ENCODE results near the gene TBC1D32.

TBC1D32 gene

DNA sequence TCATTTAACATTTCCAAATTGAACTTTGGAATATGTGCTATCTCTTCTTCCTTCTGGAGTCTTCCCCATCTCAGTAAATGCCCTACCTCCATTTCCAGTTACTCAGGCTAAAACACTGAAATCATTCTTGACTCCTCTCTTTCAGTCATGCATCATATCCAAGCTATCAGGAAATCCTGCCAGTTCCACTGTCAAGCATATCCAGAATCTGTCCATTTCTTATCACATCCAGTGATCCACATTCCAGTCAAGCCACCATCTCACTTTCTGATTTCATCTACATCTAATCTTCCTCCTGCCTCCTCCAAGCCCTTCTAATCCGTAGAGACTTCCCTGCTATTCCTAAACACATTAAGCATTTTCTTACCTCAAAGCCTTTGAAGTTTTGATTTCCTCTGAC is 15.3 kb upstream of the TBC1D32 start:
- no peak overlapping the region for H3K4me3 ChIP-seq (replicated peaks; ENCODE audit: low read depth, low read length)
- TF ChIP-seq CTCF (IDR thresholded peaks at IDR 0.05; ENCODE audit: insufficient read depth, low read length, poor library complexity, severe bottlenecking) = no peak
- no peaks in the 10 kb centered on the region; the same call in 1 of the 2 replicates for H3K27me3 ChIP-seq (replicated peaks; ENCODE audit: control insufficient read depth, insufficient read depth, low read length)
- no peak for DNase-seq (ENCODE audit: extremely low read depth, insufficient read length)
- no peaks in the 10 kb centered on the region for H3K36me3 ChIP-seq (ENCODE audit: control insufficient read depth, insufficient read depth, low read length)

DNA sequence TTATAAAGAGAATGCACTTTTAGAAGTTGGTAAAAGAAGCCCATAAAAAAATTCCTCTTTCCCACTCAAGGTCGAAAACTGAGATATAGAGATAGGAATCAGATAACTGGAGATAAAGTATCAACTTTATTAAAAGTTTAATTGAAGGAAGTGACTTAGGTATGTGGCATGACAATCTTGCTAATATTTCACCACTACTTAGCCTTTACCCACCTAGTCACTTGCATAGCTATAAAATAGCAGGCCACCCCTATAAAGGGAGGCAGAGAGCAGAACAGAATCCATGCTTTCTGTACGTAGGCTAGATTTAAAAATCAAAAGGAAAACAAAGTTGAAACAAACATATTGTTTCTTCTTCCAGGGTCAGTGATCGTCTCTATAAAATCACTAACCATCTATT is 13.2 kb upstream of the TBC1D32 start:
- no peaks in the 10 kb centered on the region; the same call in 1 of the 2 replicates for H3K27me3 ChIP-seq (replicated peaks; ENCODE audit: control insufficient read depth, insufficient read depth, low read length)
- no peaks in the 10 kb centered on the region for H3K36me3 ChIP-seq (ENCODE audit: control insufficient read depth, insufficient read depth, low read length)
- no peak for TF ChIP-seq CTCF (IDR thresholded peaks at IDR 0.05; ENCODE audit: insufficient read depth, low read length, poor library complexity, severe bottlenecking)
- no peak for DNase-seq (ENCODE audit: extremely low read depth, insufficient read length)
- H3K4me3 ChIP-seq (replicated peaks; ENCODE audit: low read depth, low read length) = no peak overlapping the region

- Histone ChIP-seq H3K27me3 (replicated peaks; ENCODE audit: control insufficient read depth, insufficient read depth, low read length) (no peaks in the 10 kb centered on the region; the same call in 1 of the 2 replicates), H3K36me3 (ENCODE audit: control insufficient read depth, insufficient read depth, low read length) (no peaks in the 10 kb centered on the region), H3K4me3 (replicated peaks; ENCODE audit: low read depth, low read length) (no peak overlapping the region)
- DNase-seq (ENCODE audit: extremely low read depth, insufficient read length) = no peak
- no peak for TF ChIP-seq CTCF (IDR thresholded peaks at IDR 0.05; ENCODE audit: insufficient read depth, low read length, poor library complexity, severe bottlenecking)
Measured at GRCh38 chr6:121344539-121344938, 10.3 kb upstream of the TBC1D32 start.

DNA sequence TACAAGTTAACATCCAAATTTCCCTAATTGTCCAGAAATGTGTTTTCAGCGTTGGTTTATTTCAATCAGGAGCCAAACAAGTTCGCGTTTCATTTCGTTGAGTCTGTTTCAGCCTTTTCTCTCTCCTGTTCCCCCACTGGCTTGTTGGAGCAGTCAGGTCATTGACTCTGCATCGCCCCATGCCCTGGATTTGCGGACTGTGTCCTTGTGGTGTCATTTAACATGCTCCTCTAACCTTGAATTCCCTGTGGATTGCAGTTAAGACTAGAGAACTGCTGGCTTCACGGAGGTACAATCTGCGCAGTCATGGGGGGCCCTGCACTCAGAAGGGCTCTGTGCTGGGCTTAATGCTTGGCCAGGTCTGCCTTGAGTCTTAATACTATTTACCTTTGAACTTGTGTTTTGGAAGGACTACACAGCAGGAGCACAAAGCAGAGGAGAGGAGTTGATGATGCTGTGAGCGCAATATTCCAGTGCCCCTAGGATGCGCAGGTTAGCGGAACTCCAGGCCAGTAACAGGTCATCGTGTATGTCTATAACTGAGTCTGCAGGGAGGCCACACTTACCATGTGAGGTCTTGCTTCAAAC is 5.5 kb upstream of the TBC1D32 start:
- no peak for TF ChIP-seq CTCF (IDR thresholded peaks at IDR 0.05; ENCODE audit: insufficient read depth, low read length, poor library complexity, severe bottlenecking)
- Histone ChIP-seq H3K36me3 (ENCODE audit: control insufficient read depth, insufficient read depth, low read length) (no peaks in the 10 kb centered on the region), H3K27me3 (replicated peaks; ENCODE audit: control insufficient read depth, insufficient read depth, low read length) (no peaks in the 10 kb centered on the region), H3K4me3 (replicated peaks; ENCODE audit: low read depth, low read length) (no peak overlapping the region)
- no peak for DNase-seq (ENCODE audit: extremely low read depth, insufficient read length)

GRCh38 chr6:121338956-121339355 is 4.7 kb upstream of the TBC1D32 start:
- no peak overlapping the region for H3K4me3 ChIP-seq (replicated peaks; ENCODE audit: low read depth, low read length)
- H3K36me3 ChIP-seq (ENCODE audit: control insufficient read depth, insufficient read depth, low read length) = no peaks in the 10 kb centered on the region
- DNase-seq (ENCODE audit: extremely low read depth, insufficient read length) = no peak
- H3K27me3 ChIP-seq (replicated peaks; ENCODE audit: control insufficient read depth, insufficient read depth, low read length) = no peaks in the 10 kb centered on the region
- TF ChIP-seq CTCF (IDR thresholded peaks at IDR 0.05; ENCODE audit: insufficient read depth, low read length, poor library complexity, severe bottlenecking) = no peak

DNA sequence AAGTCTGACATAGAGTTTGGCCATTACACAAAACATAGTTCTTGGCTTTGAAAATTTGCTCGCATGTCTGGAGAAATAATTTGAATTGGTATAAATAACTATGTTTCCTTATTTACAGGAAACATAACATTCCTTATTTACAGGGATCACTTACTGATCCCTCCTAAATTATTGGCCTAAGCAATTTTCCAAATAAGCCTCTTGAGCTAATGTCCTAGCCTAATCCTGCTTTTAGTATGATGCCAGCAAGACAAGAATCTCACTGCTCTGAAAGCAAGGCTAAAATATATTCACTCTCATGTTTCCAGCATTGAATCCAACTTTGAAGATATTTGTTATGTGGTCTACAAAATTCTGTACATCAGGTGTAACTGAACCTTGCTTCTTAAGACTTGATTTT is 4.1 kb upstream of the TBC1D32 start:
- no peaks in the 10 kb centered on the region for H3K27me3 ChIP-seq (replicated peaks; ENCODE audit: control insufficient read depth, insufficient read depth, low read length)
- no peak for DNase-seq (ENCODE audit: extremely low read depth, insufficient read length)

More for the DNA sequence above, 4.1 kb upstream of the TBC1D32 start:
- Histone ChIP-seq H3K4me3 (replicated peaks; ENCODE audit: low read depth, low read length) (no peak overlapping the region), H3K36me3 (ENCODE audit: control insufficient read depth, insufficient read depth, low read length) (no peaks in the 10 kb centered on the region)
- no peak for TF ChIP-seq CTCF (IDR thresholded peaks at IDR 0.05; ENCODE audit: insufficient read depth, low read length, poor library complexity, severe bottlenecking)

Data from GM06990 (cell line).